ENCODE measurements around the gene SLC17A4.

SLC17A4 gene

GRCh38 chr6:25829375-25829774 is 74.8 kb downstream of the SLC17A4 start:
- DNase-seq = no peak

- DNase-seq = no peak
These were observed 75.9 kb downstream of the SLC17A4 start for GRCh38 chr6:25830458-25830857.
